Stimulated activated CD4-positive, alpha-beta T cell treated with anti-CD3 and anti-CD28 coated beads, Interleukin-4, amount 100 ng/mL, for 48 hours (primary cell): Measurements from ENCODE around the gene PATL2.
"Not testable (repeated sequence)": the region's sequence is repeated elsewhere in the genome, so short reads cannot be mapped to it uniquely, and the experiment has no call there.

Experiments used
- DNase-seq, 2 donors: peaks; one replicate each; pipeline ENCODE4 v3.0.0-alpha.2; 2020; ENCODE audit warnings: low read depth in 2 of 2

Gene PATL2

GRCh38 chr15:44719293-44719999 lies 8.3 kb upstream of the PATL2 start:
- peak in 1 of 2 donors; percentile 66 for DNase-seq

- DNase-seq = no peak
These were observed 7.8 kb upstream of the PATL2 start for GRCh38 chr15:44718927-44719292.

GRCh38 chr15:44718180-44718926 lies 7.2 kb upstream of the PATL2 start:
- DNase-seq = no peak

- DNase-seq = no peak
These were observed 6.0 kb upstream of the PATL2 start for GRCh38 chr15:44716983-44717602.

GRCh38 chr15:44715797-44716334 lies 4.7 kb upstream of the PATL2 start:
- no peak for DNase-seq

- DNase-seq = no peak
These were observed 4.1 kb upstream of the PATL2 start for GRCh38 chr15:44715142-44715796.

GRCh38 chr15:44713006-44713966 lies 2.2 kb upstream of the PATL2 start:
- DNase-seq = no peak

GRCh38 chr15:44712346-44713005 lies 1.4 kb upstream of the PATL2 start:
- DNase-seq = peak in 1 of 2 donors; percentile 59

GRCh38 chr15:44711743-44712345 lies 721 bp upstream of the PATL2 start:
- peak in 1 of 2 donors; percentile 51 for DNase-seq

GRCh38 chr15:44710236-44711095 lies 657 bp downstream of the PATL2 start:
- no peak for DNase-seq

- DNase-seq = no peak
These were observed 4.0 kb downstream of the PATL2 start for GRCh38 chr15:44706946-44707636.

- DNase-seq = no peak
These were observed 4.7 kb downstream of the PATL2 start for GRCh38 chr15:44706401-44706800.

GRCh38 chr15:44705986-44706385 lies 5.1 kb downstream of the PATL2 start:
- no peak for DNase-seq

GRCh38 chr15:44700676-44701075 lies 10.4 kb downstream of the PATL2 start:
- DNase-seq = not testable (repeated sequence)

GRCh38 chr15:44698641-44699040 lies 12.5 kb downstream of the PATL2 start:
- no peak for DNase-seq

- no peak for DNase-seq
These were observed 14.1 kb downstream of the PATL2 start for GRCh38 chr15:44697014-44697413.

GRCh38 chr15:44695294-44695693 lies 15.8 kb downstream of the PATL2 start:
- DNase-seq = no peak

- DNase-seq = no peak
These were observed 16.7 kb downstream of the PATL2 start for GRCh38 chr15:44694416-44694815.
